A172 (cell line): ENCODE data around the gene CADPS2. TPM values are rescaled to one million over a fixed set of nuclear protein-coding genes. Genes with fewer than 3 reads are reported as not detected.

Source experiments
- DNase-seq: peaks from one replicate; pipeline ENCODE4 v3.0.0-alpha.2; 2015; ENCODE audit warnings: low spot score
- total RNA-seq: library from RNA; depleted of rRNA; stranded (reverse); fragments of >200 nt; shearing (Covaris generic); gene quantifications from 2 replicates; pipeline ENCODE4 v1.2.3, GENCODE V29; 2014

CADPS2 gene
- total RNA-seq, 1 experiment from 2014 or later, result 3.4 TPM

DNA sequence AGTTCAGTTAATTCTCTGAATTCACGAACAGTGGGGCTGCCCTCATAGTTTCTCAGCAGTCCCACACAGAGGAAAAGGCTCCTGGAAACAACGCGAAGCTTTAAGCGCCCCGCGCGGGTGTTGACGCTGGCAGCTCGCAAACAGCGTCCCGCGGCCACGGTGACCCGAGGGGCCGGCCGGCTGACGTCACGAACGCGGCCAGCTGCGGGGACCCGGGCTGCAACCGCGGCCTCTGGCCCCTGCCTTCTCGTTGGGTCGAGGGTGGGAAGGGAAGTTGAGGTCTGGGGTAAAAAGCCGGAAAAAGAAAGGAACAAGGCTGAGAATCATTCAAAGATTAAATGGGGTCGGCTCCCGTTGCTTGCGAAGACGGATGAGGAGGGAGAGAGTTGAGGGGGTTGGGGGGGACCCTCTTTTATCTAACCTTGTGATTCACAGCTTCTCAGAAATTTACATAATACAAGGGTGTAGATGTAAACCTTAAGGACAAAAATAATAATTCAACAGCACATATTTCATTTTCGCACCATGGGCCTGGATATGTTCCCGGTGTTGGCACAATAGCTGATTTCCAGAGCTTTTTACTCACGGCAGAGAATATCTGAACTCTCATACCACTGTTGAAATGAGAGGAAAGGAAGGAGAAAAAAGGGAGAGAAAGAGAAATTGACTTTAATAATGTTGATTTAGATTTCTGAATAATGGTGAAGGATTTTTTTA, 574.4 kb downstream of the CADPS2 start:
- no peak for DNase-seq

DNA sequence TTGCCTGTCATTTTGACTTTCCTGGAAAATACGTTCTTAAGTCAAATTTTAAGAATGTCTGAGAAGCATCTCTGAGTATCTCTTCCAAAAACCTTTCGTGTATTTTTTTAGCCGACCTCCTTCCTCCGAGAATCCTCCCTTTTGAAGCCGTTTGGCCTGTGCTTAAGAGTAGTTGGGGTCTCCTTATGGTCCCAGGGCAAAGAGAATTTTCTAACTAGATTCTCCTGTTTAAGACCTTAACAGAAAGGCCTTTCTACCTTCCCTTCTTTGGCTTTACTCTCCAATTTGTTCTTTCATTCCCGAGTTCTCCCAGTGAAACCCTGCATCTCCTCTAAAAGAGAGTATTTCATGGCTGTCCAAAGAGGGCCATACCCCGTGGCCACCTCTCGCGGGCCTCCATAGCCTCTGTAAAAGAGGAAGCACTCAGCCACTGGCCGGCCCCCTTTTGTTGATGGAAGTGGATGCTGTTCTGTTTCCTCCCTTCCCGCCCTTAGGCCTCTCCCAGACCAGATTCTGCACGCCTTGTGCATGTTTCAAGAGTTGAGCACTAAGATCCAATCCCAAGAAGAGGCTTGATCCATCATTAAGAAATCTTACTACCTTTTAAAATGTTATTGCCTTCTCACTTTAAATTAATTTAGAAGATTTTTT, 575.1 kb downstream of the CADPS2 start:
- DNase-seq, result no peak

DNA sequence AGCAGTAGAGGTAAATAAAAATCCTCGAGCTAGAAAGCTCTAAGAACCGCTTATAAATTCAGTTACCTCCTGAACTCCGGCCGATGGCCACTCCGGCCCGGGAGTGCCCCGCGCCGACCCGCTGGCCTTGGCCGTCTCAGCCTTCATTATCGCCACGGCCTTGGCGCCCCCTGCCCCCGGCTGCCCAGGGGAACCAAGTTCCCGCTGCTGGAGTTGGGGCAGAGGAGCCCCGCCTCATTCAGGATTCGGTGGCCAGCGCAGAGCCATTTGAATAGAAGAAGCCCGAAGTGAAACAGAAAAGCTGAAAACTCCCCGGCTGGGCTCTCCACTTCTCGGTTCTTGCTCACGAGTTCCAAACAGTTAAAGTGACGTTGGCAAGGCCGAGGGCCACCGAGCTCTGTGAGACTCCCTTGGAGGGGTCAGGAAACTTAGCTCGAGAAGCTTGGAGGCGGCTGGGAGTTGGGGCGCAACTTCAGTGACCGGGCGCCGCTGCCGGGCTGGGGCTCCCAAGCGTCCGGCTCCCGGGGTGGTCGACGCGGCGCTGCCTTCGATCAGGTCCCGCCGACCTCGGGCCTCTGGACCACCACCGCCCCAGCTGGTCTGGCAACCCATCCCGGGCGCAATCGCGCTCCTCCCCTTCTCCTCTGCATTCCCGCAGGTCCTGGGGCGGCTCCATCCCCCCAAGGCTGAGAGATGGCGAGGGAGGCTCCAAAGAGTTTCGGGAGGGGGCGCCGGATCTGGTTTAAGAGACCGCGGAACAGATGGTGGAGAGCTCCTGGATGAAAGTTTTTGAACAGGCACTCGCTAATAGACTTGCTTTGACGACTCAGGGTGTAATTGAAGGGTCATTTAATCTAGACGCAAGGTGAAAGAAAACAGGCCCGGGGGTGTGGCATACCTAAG, 575.9 kb downstream of the CADPS2 start:
- DNase-seq, result no peak

DNA sequence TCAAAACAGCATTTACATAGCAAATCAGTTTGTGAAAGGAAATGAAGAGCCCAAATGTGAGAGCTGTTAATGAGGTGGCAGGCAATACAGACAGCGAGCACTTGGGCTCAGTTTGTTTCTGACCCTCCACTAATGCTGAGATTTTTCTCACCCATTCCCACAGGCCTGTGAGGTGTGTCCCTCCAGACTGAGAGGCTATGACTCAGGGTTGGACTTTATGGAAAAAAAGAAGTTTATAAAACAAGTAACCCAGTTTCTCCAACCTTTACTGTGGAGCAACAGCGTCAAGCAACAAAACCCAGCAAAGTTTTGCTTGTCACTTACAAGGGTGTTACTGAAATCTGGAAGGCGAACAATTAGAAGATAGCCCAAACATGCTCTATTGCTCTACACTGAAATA, 576.8 kb downstream of the CADPS2 start:
- no peak for DNase-seq

DNA sequence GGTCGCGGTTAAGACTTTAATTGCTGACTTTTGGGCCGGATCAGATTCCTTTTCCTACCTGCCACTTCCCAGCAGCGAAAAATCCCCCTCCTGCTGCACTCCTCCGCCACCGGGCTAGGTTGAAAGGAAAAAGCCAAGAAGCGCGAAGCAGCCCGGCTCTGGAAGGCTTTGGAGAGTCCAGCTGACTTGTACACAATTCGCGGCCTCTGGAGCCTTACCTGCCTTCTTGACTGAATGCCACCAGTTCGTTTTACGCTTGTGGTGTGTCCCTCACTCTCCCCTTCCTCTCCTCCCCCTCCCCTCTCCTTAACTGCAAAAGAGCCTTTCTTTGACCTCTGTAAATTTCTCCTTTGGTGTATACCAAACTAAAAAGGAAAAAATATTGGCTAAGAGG, 579.0 kb downstream of the CADPS2 start:
- no peak for DNase-seq

DNA sequence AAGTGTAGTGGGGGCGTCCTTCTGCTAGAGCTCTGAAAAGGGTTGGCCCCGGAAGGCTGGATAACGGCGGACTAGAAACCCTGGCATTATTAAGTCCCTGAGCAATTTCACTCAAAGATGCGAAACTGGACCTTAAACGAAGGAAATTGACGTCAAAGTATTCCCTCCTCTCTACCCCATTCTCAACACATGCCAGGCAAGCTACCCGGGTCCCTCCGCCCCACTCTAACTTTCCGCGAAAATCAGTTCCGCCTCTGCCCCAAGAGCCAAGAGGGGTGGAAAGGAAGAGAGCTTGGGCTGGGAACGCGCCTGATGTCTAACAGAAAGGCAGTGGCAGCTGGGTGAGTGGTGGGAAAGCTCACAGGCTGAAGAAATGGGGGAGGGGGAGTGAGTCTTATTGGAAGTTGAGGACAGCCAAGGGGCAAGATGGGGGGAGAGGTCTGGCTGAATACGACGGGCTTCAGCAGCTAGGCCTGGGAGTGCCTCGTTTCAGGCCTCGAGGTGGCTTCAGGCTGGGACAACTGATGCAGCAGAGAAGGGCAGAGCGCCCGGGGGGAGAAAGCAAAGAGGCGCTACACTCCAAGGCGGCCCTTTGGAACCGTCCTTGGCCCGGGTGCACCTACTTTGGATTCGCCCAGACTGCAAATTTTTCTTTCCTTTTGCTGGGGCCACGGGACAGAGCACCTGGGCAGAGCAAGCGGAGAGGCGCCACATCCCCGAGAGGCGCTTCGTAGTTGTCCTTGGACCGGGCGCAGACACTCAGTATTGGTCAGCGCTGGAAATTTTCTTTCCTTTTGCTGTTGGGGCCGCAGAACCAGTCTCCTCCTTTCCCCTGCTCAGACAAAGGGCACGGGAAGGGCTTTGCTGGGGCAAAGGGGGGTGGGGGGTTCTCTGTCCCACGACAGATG, 579.7 kb downstream of the CADPS2 start:
- DNase-seq, result no peak

DNA sequence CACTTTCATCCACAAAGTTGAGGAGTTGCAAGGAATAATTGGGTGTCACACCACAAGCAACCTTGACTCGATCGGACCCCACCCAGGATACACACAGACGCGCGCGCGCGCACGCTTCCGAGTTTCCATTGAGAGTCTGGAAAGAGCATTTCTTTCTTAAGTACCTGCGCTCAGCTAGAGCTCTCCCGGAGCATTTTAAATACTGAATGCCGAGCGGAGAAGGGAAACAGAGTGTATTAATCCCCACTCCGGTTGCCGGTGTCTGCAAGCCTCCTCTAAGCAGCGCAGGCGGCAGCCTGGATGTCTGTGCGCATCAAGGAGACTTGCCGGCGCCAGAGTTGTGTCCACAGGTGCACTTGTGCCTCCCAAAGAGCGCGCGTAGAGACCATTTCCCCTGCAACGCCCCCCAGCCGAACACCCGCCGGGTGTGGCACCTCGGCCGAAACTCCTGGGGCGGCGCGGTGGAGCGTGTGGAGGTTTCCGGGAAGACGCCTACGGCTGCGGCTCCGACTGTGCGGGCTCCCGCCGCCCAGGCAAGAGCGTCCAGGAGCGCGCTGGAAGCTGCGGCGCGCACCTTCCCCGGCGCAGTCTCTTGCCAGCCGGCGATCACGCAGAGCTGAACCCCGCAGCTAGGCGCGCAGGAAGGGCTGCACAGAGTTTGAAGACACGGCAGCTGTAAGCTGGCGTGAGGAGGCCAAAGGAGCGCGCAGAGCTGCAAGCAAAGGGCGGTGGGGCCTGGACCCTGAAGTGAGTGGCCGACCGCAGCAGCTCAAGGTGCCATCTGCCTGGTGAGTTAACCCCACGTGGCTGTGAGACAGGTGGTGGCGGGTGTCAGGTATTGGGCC, 580.6 kb downstream of the CADPS2 start:
- DNase-seq, result no peak

DNA sequence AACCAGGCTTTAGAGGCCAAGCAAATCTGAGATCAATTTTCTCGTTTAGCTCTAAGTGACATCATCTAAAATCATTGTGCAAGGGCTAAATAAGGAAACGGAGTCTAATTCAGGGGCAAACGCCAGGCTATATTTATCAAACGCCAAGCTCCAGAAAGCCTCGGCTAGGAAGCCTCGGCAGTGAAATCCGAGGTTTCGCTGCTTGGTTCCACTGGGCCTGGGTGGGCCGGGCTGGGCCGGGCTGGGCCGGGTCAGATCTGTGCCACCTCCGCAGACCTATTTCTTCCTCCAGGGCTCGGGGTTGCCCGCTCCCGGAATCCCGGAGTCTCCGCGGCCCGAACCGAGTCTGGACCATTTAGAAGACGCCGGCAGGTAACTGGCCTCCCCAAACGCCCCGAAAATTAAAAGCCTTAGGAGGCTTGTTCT, 581.3 kb downstream of the CADPS2 start:
- no peak for DNase-seq

DNA sequence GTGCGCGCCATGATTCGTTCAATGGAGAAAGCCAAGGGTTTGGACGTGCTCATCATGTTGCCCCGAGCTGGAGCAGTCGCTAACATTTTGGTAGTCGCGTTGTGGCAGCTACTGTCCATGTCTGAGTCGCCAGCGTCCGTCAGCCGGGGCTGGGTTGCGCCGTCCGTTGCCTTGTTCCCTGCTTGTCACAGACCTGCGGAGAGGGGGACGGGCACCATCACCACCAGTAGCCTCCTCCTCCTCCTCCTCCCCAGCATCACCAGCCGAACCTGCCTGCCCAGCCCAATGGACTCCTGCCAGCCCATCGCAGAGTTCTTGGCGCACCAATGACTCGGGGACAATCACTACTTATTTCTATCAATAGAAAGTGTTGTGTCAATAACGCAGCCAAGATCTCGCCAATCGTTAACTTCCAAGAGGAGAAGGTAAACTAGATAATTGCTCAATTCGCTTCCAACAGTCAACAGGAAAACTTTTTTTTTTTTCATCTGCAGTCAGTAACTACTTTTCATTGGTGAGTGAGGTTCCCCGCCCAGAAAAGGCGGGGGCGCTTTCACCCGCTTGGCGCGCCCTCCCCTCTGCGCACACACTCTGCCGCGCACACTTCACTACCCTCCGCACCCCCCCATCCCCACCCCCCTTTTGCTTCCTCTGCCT, 581.8 kb downstream of the CADPS2 start, which contains the start of gene FEZF1:
Gene FEZF1, minus strand, starts transcription at position 432 of the 657 bp plus-strand sequence. Its CDS starts 313 bp downstream, at position 119.
- DNase-seq, result no peak

DNA sequence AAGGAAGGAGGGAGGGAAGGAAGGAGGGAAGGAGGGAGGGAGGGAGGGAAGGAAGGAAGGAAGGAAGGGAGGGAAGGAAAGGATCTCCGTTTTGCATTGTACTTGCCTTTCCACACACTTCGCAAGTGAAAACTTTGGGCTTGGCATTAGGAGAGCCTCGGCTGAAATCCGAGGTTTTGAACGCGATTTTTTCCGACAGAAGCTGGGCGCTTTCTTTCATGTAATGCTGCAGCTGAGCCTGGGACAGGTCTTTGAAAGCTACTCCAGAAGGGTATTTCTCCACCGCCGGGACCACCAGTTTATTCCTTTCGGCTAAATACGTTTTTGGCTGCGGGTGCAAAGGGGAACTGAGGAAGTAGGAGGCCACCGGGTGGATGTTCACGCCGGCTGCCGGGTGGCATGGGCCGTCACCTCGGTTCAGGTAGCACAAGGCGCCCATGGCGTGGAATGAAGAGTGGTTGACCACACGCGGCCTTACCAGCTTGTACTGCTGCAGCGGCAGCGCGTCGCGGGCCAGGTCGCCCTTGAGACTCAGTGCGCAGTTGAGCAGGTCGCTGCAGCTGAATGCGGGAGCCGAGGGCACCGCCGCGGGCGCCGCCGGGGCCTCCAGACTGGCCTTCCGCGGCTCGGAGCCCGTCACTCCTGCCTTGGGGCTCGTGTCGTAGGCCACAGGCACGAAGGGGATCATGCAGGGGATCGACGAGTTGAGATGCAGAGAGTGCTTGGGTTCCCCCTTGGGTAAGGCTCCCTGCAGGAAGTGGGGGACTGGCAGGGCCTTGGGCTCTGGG, 582.5 kb downstream of the CADPS2 start:
- no peak for DNase-seq

DNA sequence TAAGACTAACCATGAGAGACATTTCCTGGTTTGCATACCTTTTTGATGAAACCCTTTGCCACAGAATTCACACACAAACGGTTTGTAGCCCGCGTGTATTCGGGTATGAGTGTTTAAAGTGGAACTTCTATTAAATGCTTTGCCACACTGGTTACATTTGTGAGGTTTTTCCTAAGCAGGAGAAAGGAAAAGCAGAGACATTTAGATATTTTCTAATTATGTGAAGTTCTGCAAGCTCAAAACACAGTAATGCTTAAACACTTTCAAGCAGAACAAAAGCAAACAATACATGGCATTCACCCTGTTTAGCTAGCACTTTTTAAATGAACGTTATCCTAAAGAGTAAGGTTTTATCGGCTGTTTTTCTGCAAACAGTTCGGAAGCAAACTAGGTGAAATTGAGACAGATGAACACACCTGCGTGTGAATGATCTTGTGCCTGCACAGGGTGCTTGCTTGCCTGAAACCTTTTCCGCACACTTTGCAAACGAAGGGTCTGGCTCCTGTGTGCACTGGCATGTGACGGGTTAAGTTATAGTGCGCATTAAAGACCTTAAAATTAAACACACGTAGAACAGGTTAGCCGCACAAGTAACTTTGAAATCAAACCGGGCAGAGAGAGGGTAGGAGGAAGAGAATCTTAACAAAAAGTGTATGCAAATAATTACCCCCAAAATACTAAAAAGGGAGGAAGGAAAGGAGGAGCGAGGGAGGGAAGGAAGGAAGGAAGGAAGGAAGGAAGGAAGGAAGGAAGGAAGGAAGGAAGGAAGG, 583.3 kb downstream of the CADPS2 start:
- no peak for DNase-seq

DNA sequence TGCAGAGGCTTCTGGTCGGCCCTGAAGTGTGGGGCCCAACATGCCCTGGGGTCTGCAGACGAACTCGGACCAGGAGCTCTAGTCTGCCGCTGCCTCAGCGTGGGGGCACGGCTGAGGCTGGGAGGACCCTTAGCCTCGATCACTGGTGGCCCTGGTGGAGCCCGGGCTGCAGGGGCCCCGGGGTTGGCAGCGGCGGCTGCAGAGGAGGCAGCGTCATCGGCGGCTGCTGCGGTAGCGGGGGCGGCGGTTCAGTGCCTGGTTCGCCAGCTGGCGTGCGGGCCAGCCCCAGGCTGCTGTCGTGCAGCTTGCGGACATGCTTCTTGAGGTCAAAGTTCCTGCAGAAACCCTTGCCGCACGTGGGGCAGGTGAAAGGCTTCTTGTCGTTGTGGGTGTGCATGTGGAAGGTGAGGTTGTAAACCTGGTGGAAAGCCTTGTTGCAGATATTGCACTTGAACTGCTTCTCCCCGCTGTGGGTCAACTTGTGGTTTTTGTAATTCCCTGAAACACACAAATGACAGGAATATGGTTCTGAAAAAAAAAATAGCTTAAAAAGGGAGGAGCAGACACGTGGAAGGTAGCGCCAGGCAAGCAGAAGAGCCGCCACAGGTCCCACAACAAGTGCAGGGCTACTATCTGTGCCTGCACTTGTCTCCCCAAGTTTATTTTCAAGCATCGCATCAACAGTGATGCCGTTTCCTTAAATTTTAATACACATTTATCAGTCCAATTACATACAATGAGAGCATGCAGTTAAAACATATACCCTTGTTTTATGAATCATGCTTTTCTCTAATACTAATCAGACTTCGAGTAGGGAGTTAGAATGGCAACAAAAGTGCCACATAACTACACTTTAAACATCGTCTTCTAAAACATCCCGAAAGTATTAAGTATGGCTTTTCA, 584.2 kb downstream of the CADPS2 start:
- DNase-seq, result no peak

DNA sequence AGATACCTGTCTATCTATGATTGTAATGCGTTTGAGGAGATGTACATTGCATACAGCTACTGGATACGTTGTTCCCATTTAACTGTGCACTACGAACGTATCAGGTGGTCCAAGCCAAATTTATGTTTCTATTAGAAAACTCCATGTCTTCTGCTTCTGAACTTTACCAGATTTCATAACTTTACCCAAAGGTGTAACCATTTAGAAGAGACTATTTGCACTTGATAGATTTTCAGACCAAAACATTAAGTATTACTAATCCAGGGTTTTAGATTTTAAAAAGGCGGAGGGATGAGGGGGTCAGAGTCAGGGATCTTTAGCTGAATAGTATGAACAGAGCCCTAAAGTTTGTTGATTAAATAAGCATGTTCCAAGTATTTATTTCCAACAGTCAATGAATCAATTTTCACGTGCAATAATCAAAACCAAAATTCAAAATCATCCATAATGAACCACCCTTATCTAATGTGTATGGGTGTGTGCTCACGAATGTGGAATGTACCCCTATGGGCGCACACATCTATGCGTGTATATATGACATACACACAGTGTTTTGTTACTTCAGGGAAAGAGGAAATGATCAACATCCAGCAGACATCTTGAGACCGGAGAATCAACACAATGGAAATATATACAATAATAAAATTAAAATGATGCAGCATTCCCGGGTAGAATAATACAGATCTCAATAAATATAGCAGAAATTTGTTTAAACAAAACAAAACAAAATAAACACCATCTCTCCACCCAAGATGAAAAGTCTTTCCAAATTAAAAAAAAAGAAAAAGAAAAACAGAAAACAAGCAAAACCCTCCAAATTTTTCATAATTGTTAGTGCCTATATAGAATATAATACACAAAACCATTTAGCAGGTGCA, 585.1 kb downstream of the CADPS2 start:
- no peak for DNase-seq

DNA sequence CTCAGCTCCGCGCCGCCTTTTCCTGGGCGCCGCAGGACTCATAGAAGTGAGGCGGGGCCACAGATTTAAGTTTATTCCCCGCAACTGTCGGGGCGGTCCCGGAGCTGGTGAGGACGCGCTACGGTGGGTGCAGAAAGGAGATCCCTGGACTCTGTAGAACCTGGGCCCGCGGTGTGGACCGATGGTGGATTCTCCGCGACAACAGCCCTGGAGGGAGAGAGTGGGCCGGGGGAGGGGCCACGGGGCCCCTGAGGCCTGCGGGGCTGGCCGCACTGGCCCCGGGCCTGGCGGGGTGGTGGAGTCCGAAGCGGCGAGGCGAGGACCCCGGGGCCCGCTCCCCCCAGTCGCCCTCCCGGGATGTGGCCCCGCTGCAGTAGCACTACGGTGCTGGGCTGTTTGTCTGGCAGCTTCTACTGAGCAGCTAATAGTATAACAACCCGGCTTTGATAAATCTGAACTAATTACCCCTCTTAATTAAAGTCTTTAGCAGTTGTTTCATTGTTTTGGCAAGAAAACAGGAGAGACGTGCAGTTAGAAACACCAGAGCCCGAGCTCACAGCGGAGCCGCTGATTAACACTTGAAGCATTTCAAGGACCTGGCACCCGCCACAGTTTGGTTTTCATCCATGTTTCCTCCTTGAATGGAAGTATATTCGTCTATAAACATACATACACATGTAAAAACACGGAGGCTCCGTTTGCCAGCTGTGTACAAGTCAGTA, 585.9 kb downstream of the CADPS2 start:
- no peak for DNase-seq

DNA sequence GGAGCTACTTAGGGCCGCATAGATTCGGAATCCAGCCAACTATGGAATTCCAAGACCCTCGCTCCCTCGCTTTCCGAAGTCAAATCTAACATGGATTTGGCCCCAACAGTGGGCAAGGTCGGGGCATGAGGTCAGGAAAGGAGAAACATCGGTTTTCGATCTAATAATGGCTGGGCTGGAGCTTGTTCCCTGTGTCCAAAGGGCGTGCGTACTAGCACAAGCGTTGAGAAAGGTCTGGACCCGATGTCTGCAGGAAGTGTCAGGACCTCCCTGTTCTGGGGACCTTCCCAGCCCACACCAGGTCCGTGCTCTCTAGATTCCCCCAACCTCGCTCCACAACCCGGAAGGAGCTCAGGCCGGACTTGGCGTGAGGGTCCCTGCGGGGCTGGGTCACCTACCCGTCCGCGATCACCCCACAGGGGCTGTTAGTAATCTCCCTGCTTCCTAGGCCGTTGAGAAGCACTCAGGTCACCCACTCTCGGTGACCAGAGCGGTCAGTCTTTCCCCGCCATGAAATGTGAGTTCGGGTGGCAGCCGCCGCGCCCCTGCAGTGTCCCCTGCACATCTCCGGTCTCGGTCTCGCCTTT, 586.5 kb downstream of the CADPS2 start:
- no peak for DNase-seq
